Mucosa of stomach (tissue), 1 donor: ENCODE data around the gene BID.

Experiments
- H3K27me3 ChIP-seq: one replicate; pipeline ENCODE4 v1.7.0; 2013; ENCODE audit warnings: mild to moderate bottlenecking, low read length; ENCODE audit not compliant: control insufficient read depth, insufficient read depth
- H3K36me3 ChIP-seq: one replicate; pipeline ENCODE4 v1.7.0; 2013; ENCODE audit warnings: low read length; ENCODE audit not compliant: control insufficient read depth, insufficient read depth
- H3K4me1 ChIP-seq: one replicate; pipeline ENCODE4 v1.7.0; 2013; ENCODE audit warnings: mild to moderate bottlenecking, low read length; ENCODE audit not compliant: control insufficient read depth, insufficient read depth
- H3K4me3 ChIP-seq: one replicate; pipeline ENCODE4 v1.7.0; 2013; ENCODE audit warnings: low read length
- H3K9ac ChIP-seq: one replicate; pipeline ENCODE4 v1.7.0; 2013; ENCODE audit warnings: mild to moderate bottlenecking, low read length, moderate library complexity
- H3K9me3 ChIP-seq: one replicate; pipeline ENCODE4 v1.7.0; 2013; ENCODE audit warnings: mild to moderate bottlenecking, low read length, moderate library complexity; ENCODE audit not compliant: control insufficient read depth
- donor health status: Pancreatic carcinoma.

The BID gene

GRCh38 chr22:17779286-17780115 is 5.2 kb upstream of the BID start:
- Histone ChIP-seq H3K9me3 (no peaks in the 10 kb centered on the region), H3K4me1 (peaks cover 28% of the 10 kb centered on the region), H3K36me3 (no peaks in the 10 kb centered on the region), H3K4me3 (no peak overlapping the region), H3K27me3 (peaks cover 4% of the 10 kb centered on the region), H3K9ac (no peak overlapping the region)

- Histone ChIP-seq H3K4me1 (peaks cover 30% of the 10 kb centered on the region), H3K4me3 (no peak overlapping the region), H3K36me3 (no peaks in the 10 kb centered on the region), H3K9ac (no peak overlapping the region), H3K9me3 (no peaks in the 10 kb centered on the region), H3K27me3 (peaks cover 4% of the 10 kb centered on the region)
These were observed 4.2 kb upstream of the BID start for GRCh38 chr22:17778412-17778976.

GRCh38 chr22:17777717-17778044 is 3.4 kb upstream of the BID start:
- Histone ChIP-seq H3K9me3 (no peaks in the 10 kb centered on the region), H3K36me3 (no peaks in the 10 kb centered on the region), H3K4me1 (peaks cover 33% of the 10 kb centered on the region), H3K9ac (peak overlapping the region; percentile 5), H3K27me3 (peaks cover 4% of the 10 kb centered on the region), H3K4me3 (no peak overlapping the region)

GRCh38 chr22:17777005-17777716 is 2.9 kb upstream of the BID start:
- Histone ChIP-seq H3K36me3 (no peaks in the 10 kb centered on the region), H3K4me1 (peaks cover 28% of the 10 kb centered on the region), H3K4me3 (no peak overlapping the region), H3K27me3 (peaks cover 4% of the 10 kb centered on the region), H3K9ac (peak overlapping the region; percentile 5), H3K9me3 (no peaks in the 10 kb centered on the region)

DNA sequence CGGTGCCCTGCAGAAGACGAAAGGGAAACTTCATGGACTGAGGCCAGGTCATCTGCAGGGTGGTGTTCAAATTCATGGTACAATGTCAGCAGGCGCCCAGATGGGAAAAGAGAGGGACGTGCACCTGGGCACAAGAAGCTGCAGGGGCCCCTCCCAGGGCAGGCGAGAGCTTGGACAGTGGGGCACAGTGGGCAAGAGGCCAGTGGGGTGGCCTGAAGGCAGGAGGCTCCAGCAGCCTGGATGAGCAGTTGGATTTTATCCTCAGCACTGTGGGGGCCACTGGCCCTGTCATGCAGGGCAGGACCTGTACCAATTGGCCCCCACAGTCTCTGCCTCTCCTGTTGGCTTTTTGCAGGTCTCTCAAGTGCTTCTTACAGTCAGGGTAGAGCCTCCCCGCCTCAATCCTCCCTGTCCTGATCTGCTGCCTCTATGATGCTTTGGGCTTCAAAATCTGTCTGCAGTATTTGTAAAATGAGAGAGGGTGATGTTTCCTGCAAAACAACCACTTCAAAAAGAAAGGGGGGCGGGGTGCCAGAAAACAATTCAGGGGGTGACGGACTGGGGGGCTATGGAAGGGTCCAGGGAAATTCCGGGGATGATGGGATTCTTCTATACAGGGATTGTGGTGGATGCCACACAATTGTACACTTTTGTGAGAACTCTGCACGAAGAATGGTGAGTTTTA is 1.7 kb upstream of the BID start:
- no peaks in the 10 kb centered on the region for H3K9me3 ChIP-seq
- peaks cover 4% of the 10 kb centered on the region for H3K27me3 ChIP-seq
- H3K9ac ChIP-seq, result no peak overlapping the region
- H3K4me3 ChIP-seq, result no peak overlapping the region
- H3K4me1 ChIP-seq, result peaks cover 16% of the 10 kb centered on the region
- no peaks in the 10 kb centered on the region for H3K36me3 ChIP-seq

GRCh38 chr22:17774926-17775685 is 837 bp upstream of the BID start:
- Histone ChIP-seq H3K4me1 (peaks cover 15% of the 10 kb centered on the region), H3K9me3 (no peaks in the 10 kb centered on the region), H3K4me3 (no peak overlapping the region), H3K36me3 (no peaks in the 10 kb centered on the region), H3K9ac (no peak overlapping the region), H3K27me3 (peaks cover 1% of the 10 kb centered on the region)

- Histone ChIP-seq H3K36me3 (no peaks in the 10 kb centered on the region), H3K27me3 (no peaks in the 10 kb centered on the region), H3K9me3 (no peaks in the 10 kb centered on the region), H3K4me3 (peak overlapping the region; percentile 71), H3K4me1 (peaks cover 24% of the 10 kb centered on the region), H3K9ac (peak overlapping the region; percentile 66)
These were observed 563 bp downstream of the BID start for GRCh38 chr22:17773606-17774205.

- H3K4me3 ChIP-seq, result peak overlapping the region; percentile 71
- no peaks in the 10 kb centered on the region for H3K9me3 ChIP-seq
- H3K36me3 ChIP-seq, result no peaks in the 10 kb centered on the region
- no peaks in the 10 kb centered on the region for H3K27me3 ChIP-seq
- peaks cover 24% of the 10 kb centered on the region for H3K4me1 ChIP-seq
- peak overlapping the region; percentile 57 for H3K9ac ChIP-seq
These were observed 1.2 kb downstream of the BID start for GRCh38 chr22:17772958-17773605.

- H3K9ac ChIP-seq, result no peak overlapping the region
- no peaks in the 10 kb centered on the region for H3K9me3 ChIP-seq
- peaks cover 24% of the 10 kb centered on the region for H3K4me1 ChIP-seq
These were observed 1.9 kb downstream of the BID start for GRCh38 chr22:17772249-17772957.

DNA sequence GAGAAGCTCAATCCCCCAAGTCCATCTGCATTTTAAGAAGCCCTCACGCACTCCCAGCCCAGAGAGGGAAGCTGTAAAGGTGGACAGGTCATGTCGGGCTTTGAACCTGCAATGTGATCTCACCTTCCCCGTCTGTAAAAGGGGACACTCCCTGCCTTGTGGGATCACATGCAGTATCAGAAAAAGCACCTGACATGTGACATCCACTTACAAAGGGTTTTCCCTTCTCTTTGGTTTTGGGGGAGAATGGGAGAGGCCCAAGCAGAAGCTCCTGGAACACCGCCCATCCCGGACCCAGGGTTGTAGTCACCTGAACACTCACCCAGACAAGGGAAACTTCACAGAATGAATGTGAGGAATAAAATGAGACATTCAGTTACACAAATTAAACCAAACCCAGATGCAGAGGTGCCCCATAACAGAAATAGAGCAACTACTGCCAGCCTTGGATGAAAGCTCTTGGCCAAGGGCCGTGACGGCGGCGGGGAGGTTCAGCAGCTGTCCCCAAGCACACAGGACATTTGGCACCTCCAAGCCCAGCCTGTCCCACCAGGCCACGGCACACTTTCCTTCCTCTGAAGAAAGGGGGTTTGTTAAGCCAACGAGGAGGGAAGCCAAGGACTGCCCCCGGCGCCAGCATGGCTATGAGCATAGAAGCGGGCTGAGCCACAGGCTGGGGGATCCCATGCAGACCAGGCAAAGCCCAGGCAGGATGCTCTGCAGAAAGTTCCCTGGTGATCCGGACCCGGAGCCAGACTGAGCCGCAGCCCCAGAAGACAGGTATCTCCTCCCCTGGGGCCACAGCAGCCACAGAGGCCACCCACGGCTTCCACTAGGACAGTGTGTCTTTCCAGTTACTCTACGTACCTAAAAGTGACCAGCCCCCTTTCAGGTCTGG is 3.8 kb downstream of the BID start:
- Histone ChIP-seq H3K9ac (no peak overlapping the region), H3K4me3 (no peak overlapping the region), H3K9me3 (no peaks in the 10 kb centered on the region), H3K4me1 (peaks cover 24% of the 10 kb centered on the region), H3K36me3 (no peaks in the 10 kb centered on the region), H3K27me3 (no peaks in the 10 kb centered on the region)

More at GRCh38 chr22:17772249-17772957, 1.9 kb downstream of the BID start:
- Histone ChIP-seq H3K4me3 (no peak overlapping the region), H3K36me3 (no peaks in the 10 kb centered on the region), H3K27me3 (no peaks in the 10 kb centered on the region)
